ENCODE results near the gene PRR11. TPM values are rescaled to one million over a fixed set of nuclear protein-coding genes. Genes with fewer than 3 reads are reported as not detected.
A peak's percentile ranks its signal among the peaks of the same experiment; 100 is the strongest.

Gene PRR11
- total and polyA plus RNA-seq, 9 donors = 0.96 to 5.1 (median 1.4) TPM

DNA sequence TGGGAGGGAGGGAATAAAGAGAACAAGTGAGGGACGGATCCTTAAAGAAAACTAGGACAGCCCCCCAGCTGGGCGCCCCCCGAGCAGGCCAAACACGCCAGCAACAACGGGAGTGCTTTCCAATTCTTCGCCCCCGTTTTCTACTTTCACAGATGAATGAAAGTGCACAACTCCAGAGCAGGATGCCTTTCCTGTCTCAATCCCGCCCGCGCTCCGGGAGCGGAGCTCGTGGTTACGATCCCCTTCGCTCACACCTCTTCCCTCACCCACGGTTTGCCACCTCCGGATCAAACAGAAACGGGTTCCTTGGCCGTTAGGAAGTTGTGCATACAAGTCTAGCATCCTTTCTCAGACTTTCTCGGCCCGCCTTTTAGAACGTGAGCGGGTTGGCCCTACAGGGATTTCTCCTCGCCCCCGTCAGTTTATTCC lies 1.2 kb upstream of the PRR11 start:
- Histone ChIP-seq H3K4me1 (ENCODE audit: insufficient read depth) (no peaks in the 10 kb centered on the region), H3K4me3 (peak overlapping the region; percentile 53), H3K27me3 (no peaks in the 10 kb centered on the region), H3K27ac (peak overlapping the region; percentile 26 to 77), H3K9me3 (no peaks in the 10 kb centered on the region), H3K36me3 (no peaks in the 10 kb centered on the region)
- TF ChIP-seq EP300 (IDR thresholded peaks at IDR 0.05) = no peak
- TF ChIP-seq, protein P1, sequence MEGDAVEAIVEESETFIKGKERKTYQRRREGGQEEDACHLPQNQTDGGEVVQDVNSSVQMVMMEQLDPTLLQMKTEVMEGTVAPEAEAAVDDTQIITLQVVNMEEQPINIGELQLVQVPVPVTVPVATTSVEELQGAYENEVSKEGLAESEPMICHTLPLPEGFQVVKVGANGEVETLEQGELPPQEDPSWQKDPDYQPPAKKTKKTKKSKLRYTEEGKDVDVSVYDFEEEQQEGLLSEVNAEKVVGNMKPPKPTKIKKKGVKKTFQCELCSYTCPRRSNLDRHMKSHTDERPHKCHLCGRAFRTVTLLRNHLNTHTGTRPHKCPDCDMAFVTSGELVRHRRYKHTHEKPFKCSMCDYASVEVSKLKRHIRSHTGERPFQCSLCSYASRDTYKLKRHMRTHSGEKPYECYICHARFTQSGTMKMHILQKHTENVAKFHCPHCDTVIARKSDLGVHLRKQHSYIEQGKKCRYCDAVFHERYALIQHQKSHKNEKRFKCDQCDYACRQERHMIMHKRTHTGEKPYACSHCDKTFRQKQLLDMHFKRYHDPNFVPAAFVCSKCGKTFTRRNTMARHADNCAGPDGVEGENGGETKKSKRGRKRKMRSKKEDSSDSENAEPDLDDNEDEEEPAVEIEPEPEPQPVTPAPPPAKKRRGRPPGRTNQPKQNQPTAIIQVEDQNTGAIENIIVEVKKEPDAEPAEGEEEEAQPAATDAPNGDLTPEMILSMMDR (IDR thresholded peaks at IDR 0.05) = no peak
- no peak for TF ChIP-seq POLR2A (IDR thresholded peaks at IDR 0.05)
- intact Hi-C loops (cut with DNase I) = loop anchor here in 1 of 4 donors (5.0 kb wide), 1 partner anchor 47 kb away; the partner anchor contains the start of gene TRIM37
- WGBS, 3 donors = 0 to 1% (median 1%) methylated on average over 25 of the region's 25 CpGs
- DNase-seq = peak; percentile 37 to 61 (median 41)

DNA sequence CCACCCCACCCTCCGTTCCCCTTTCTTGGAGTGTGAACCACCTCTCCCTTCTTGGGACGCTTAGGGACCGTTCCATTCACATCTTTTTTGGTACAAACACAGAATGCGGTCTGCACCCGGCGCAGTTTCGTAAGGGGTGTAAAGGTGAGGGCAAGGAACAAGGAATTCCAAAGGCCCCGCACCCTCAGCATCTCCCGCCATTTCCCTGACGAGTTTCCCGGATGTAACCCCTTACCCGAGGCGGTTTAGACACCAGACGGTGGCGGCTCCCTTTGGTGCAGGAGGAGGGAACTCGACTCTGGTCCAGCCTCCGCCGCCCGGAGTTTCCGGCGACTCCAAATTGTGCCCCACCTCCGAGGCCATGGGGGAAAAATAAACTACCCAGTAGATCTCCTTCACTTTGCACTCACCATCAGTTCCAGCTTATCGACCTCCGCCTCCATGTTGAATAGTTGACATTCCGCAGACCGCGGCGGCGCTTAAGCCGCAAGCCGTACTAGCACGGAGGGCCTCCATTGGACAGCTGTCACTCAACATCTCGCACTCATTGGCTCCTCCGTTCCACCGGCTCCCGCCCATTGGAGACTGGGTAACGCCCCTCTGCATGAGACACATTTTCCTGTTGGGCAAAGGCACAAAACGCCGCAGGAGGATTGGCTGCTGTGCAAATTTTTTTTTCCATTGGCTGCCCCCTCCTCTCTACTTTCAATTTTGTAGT lies 666 bp upstream of the PRR11 start, which contains the start of gene SKA2:
Gene SKA2, minus strand, starts transcription at position 466 of the 718 bp plus-strand sequence. Its CDS starts 23 bp downstream, at position 443.
- TF ChIP-seq EP300 (IDR thresholded peaks at IDR 0.05) (no peak), POLR2A (IDR thresholded peaks at IDR 0.05) (peak; percentile 24)
- TF ChIP-seq, protein P1 (IDR thresholded peaks at IDR 0.05) = no peak
- no peaks in the 10 kb centered on the region for H3K27me3 ChIP-seq
- peak; percentile 94 to 96 (median 95) for DNase-seq
- WGBS, 3 donors = 0% methylated on average over 39 of the region's 39 CpGs
- intact Hi-C loops (cut with DNase I) = loop anchor here in 1 of 4 donors (5.0 kb wide), 1 partner anchor 48 kb away; the partner anchor contains the start of gene TRIM37
- no peaks in the 10 kb centered on the region for H3K9me3 ChIP-seq
- H3K27ac ChIP-seq = peak within 1 kb of the TSS; percentile 26 to 77
- no peaks in the 10 kb centered on the region for H3K4me1 ChIP-seq (ENCODE audit: insufficient read depth)
- peak within 1 kb of the TSS; percentile 53 for H3K4me3 ChIP-seq
- no peaks in the 10 kb centered on the region for H3K36me3 ChIP-seq

DNA sequence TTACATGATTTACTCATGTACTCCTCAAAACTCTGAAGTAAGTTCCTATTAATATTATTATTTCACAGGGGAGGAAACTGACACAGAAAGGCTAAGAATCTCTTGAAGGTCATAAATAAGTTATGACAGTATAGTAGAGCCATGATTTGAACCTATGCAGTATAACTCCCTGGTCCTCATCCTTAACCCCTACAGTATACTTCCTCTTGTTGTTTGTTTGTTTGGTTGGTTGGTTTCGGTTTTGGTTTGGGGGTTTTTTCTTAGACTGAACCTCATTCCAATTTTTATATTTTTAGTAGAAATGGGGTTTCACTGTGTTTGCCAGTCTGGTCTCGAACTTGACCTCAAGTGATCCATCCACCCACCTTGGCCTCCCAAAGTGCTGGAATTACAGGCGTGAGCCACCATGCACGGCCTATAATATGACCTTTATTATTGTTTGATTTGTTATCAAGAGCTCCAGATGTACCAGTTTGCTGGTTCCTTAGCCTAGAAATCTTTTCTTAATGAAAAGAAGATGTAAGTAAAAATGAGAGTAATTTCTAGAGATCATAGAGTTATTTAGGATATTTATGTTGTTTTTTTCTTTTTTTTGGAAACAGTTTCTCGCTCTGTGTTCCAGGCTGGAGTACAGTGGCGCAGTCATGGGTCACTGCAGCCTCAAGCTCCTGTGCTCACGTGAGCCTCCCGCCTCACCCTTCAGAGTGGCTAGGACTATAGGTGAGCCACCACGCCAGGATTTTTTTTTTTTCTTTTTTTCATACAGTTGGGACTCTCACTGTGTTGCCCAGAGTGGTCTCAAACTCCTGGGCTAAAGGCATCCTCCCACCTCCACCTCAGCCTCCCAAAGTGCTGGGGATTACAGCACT lies 4.8 kb downstream of the PRR11 start:
- WGBS, 3 donors = 87 to 92% (median 91%) methylated on average over 9 of the region's 9 CpGs
- intact Hi-C loops (cut with DNase I) = no loop called here
- no peak overlapping the region for H3K4me3 ChIP-seq
- no peaks in the 10 kb centered on the region for H3K27me3 ChIP-seq
- no peaks in the 10 kb centered on the region for H3K36me3 ChIP-seq
- no peaks in the 10 kb centered on the region for H3K9me3 ChIP-seq
- no peaks in the 10 kb centered on the region for H3K4me1 ChIP-seq (ENCODE audit: insufficient read depth)
- H3K27ac ChIP-seq = no peak overlapping the region
- no peak for TF ChIP-seq POLR2A (IDR thresholded peaks at IDR 0.05)
- TF ChIP-seq EP300 (IDR thresholded peaks at IDR 0.05) = no peak
- TF ChIP-seq, protein P1 (IDR thresholded peaks at IDR 0.05) = no peak
- no peak for DNase-seq

DNA sequence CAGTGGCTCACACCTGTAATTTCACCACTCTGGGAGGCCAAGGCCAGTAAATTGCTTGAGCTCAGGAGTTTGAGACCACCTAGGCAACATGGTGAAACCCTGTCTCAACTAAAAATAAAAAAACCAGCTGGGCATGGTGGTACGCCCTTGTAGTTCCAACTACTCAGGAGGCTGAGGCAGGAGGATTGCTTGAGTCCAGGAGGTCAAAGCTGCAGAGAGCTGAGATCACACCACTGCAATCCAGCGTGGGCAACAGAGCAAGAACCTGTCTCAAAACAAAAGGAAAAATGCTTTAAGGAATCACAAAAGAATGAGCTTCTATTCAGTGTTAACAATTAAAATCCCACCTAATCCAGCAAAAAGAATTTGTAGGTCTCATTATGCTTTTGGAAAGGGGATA lies 5.9 kb downstream of the PRR11 start:
- DNase-seq = no peak
- WGBS, 3 donors = 95 to 98% (median 97%) methylated on average over 2 of the region's 2 CpGs
- Histone ChIP-seq H3K36me3 (no peaks in the 10 kb centered on the region), H3K27me3 (no peaks in the 10 kb centered on the region), H3K4me1 (ENCODE audit: insufficient read depth) (no peaks in the 10 kb centered on the region), H3K4me3 (no peak overlapping the region), H3K27ac (no peak overlapping the region), H3K9me3 (no peaks in the 10 kb centered on the region)
- intact Hi-C loops (cut with DNase I) = no loop called here
- TF ChIP-seq, protein P1 (IDR thresholded peaks at IDR 0.05) = no peak
- TF ChIP-seq POLR2A (IDR thresholded peaks at IDR 0.05) = no peak
- TF ChIP-seq EP300 (IDR thresholded peaks at IDR 0.05) = no peak

Measured in ovary (tissue), 9 donors.